Calu3 (cell line): ENCODE measurements around the gene FOXP1. TPM values are rescaled to one million over a fixed set of nuclear protein-coding genes. Genes with fewer than 3 reads are reported as not detected.
A peak's percentile ranks its signal among the peaks of the same experiment; 100 is the strongest.

Experiments used
- Bru-seq: library from RNA; stranded (reverse); fragments of 400-500 nt; gene quantifications from one replicate; lab custom pipeline; 2021; lab: Mats Ljungman, UMichigan
- BruChase-seq, 2 experiments: library from RNA; stranded (reverse); fragments of 400-500 nt; gene quantifications; one replicate each; lab custom pipeline; 2021; lab: Mats Ljungman, UMichigan
- BruUV-seq: library from RNA; stranded (reverse); fragments of 400-500 nt; replicated peaks from 2 replicates; lab custom pipeline; 2021; lab: Mats Ljungman, UMichigan
- CTCF ChIA-PET: fragments of 300-600 bp; sonication (Branson Sonifier 250); formaldehyde crosslinking; loops from one replicate; lab custom pipeline; 2022; ENCODE audit warnings: antibody characterized with exemption; lab: Charles Lee
- DNase-seq: peaks from one replicate; pipeline ENCODE4 v3.0.0; 2022
- H3K27ac Mint-ChIP-seq: one replicate; pipeline ENCODE4 v1.8.0; 2022; ENCODE audit warnings: mixed read lengths; ENCODE audit not compliant: unreplicated experiment
- H3K27me3 Mint-ChIP-seq: one replicate; pipeline ENCODE4 v1.8.0; 2022; ENCODE audit warnings: mixed read lengths; ENCODE audit not compliant: unreplicated experiment
- H3K36me3 Mint-ChIP-seq: one replicate; pipeline ENCODE4 v1.8.0; 2022; ENCODE audit warnings: mild to moderate bottlenecking, moderate library complexity, mixed read lengths; ENCODE audit not compliant: insufficient read depth, unreplicated experiment
- H3K4me1 Mint-ChIP-seq: one replicate; pipeline ENCODE4 v1.8.0; 2022; ENCODE audit warnings: mild to moderate bottlenecking, low read depth, mixed read lengths; ENCODE audit not compliant: unreplicated experiment
- H3K4me3 Mint-ChIP-seq: one replicate; pipeline ENCODE4 v1.8.0; 2022; ENCODE audit warnings: mild to moderate bottlenecking, low read depth, moderate library complexity, mixed read lengths; ENCODE audit not compliant: unreplicated experiment
- H3K9me3 Mint-ChIP-seq: one replicate; pipeline ENCODE4 v1.8.0; 2022; ENCODE audit warnings: low read depth, mixed read lengths; ENCODE audit not compliant: unreplicated experiment
- CTCF ChIP-seq: fragments of 200-600 bp; IDR thresholded peaks from one replicate; pipeline ENCODE4 v1.8.0; 2022; ENCODE audit warnings: antibody characterized with exemption; ENCODE audit not compliant: unreplicated experiment
- intact Hi-C: fragments of 100-400 bp; cut with micrococcal nuclease; formaldehyde crosslinking; loops from one replicate; pipeline ENCODE4 v1.10.0; 2022; ENCODE audit not compliant: unreplicated experiment
- long read RNA-seq: library from polyadenylated mRNA; stranded (forward); transcript quantifications from one replicate; pipeline ENCODE4 v2.0.0, GENCODE V29; 2022
- total RNA-seq: library from RNA; stranded (reverse); gene quantifications from 2 replicates; pipeline ENCODE4 v1.2.3, GENCODE V29; 2022

Gene FOXP1
- 81.6 and 82.8 TPM in 2 replicates for total RNA-seq
- percentile 90 among the genes with signal in this experiment for Bru-seq, nascent RNA
- BruChase-seq, experiment 1, labeled RNA remaining after a 6-hour chase: percentile 93 among the genes with signal in this experiment
- BruChase-seq, experiment 2, labeled RNA remaining after a 2-hour chase: percentile 97 among the genes with signal in this experiment
- long read RNA-seq, transcript FOXP1-273 (15 exons, 1,948 nt): major isoform, 7 of 42 reads
- long read RNA-seq, partial matches to known transcripts: 7 of 42 reads
- long read RNA-seq, other reads (novel, unspliced or antisense): 21 of 42 reads

GRCh38 chr3:71583566-71584393, at the start of gene FOXP1:
TSS of gene FOXP1 (minus strand) at chr3:71583728. CDS start at chr3:71198381, 385,347 bp downstream.
- CTCF ChIA-PET: interaction anchor here (0.7 to 0.9 kb wide), 3 partner anchors 158 to 1392 kb away, joined by 3 to 4 read pairs (median 4); no protein-coding TSS in a partner anchor
- peak; percentile 83 for DNase-seq
- Mint-ChIP-seq H3K27ac (peak within 1 kb of the TSS; percentile 97), H3K27me3 (no peaks in the 10 kb centered on the region), H3K9me3 (no peaks in the 10 kb centered on the region), H3K36me3 (peaks cover 47% of the 10 kb centered on the region), H3K4me1 (no peaks in the 10 kb centered on the region), H3K4me3 (peak within 1 kb of the TSS; percentile 91)
- TF ChIP-seq CTCF: no peak
- no TSS peak for BruUV-seq
- intact Hi-C loops: loop anchor here (2.0 to 5.0 kb wide), 2 partner anchors 336 to 523 kb away; no protein-coding TSS in a partner anchor

GRCh38 chr3:71629711-71630110, 46.2 kb upstream of the FOXP1 start:
- intact Hi-C loops: no loop called here
- no peaks in the 10 kb centered on the region for H3K36me3 Mint-ChIP-seq
- H3K4me1 Mint-ChIP-seq: no peaks in the 10 kb centered on the region
- BruUV-seq: no TSS peak
- peaks cover 9% of the 10 kb centered on the region for H3K27me3 Mint-ChIP-seq
- TF ChIP-seq CTCF: no peak
- no peak overlapping the region for H3K27ac Mint-ChIP-seq
- H3K4me3 Mint-ChIP-seq: no peak overlapping the region
- H3K9me3 Mint-ChIP-seq: no peaks in the 10 kb centered on the region
- DNase-seq: no peak
- CTCF ChIA-PET: no interaction called here

GRCh38 chr3:71629289-71629688, 45.8 kb upstream of the FOXP1 start:
- H3K4me3 Mint-ChIP-seq: no peak overlapping the region
- H3K27me3 Mint-ChIP-seq: peaks cover 9% of the 10 kb centered on the region
- no peaks in the 10 kb centered on the region for H3K9me3 Mint-ChIP-seq
- BruUV-seq: no TSS peak
- H3K36me3 Mint-ChIP-seq: no peaks in the 10 kb centered on the region
- no peak overlapping the region for H3K27ac Mint-ChIP-seq
- TF ChIP-seq CTCF: no peak
- CTCF ChIA-PET: no interaction called here
- intact Hi-C loops: no loop called here
- DNase-seq: no peak
- H3K4me1 Mint-ChIP-seq: no peaks in the 10 kb centered on the region

GRCh38 chr3:71628522-71628921, 45.0 kb upstream of the FOXP1 start:
- DNase-seq: no peak
- H3K9me3 Mint-ChIP-seq: no peaks in the 10 kb centered on the region
- intact Hi-C loops: no loop called here
- CTCF ChIA-PET: no interaction called here
- BruUV-seq: no TSS peak
- TF ChIP-seq CTCF: no peak
- H3K4me1 Mint-ChIP-seq: no peaks in the 10 kb centered on the region
- H3K27ac Mint-ChIP-seq: no peak overlapping the region
- no peak overlapping the region for H3K4me3 Mint-ChIP-seq
- peaks cover 9% of the 10 kb centered on the region for H3K27me3 Mint-ChIP-seq
- H3K36me3 Mint-ChIP-seq: no peaks in the 10 kb centered on the region
